NCI-H774 (cell line): Measurements from ENCODE around the gene CLEC17A.
"Not testable (repeated sequence)": the region's sequence is repeated elsewhere in the genome, so short reads cannot be mapped to it uniquely, and the experiment has no call there.

Experiments used
- DNase-seq: peaks from one replicate; lab custom pipeline; 2025; lab: John Stamatoyannopoulos, UW

CLEC17A gene

DNA sequence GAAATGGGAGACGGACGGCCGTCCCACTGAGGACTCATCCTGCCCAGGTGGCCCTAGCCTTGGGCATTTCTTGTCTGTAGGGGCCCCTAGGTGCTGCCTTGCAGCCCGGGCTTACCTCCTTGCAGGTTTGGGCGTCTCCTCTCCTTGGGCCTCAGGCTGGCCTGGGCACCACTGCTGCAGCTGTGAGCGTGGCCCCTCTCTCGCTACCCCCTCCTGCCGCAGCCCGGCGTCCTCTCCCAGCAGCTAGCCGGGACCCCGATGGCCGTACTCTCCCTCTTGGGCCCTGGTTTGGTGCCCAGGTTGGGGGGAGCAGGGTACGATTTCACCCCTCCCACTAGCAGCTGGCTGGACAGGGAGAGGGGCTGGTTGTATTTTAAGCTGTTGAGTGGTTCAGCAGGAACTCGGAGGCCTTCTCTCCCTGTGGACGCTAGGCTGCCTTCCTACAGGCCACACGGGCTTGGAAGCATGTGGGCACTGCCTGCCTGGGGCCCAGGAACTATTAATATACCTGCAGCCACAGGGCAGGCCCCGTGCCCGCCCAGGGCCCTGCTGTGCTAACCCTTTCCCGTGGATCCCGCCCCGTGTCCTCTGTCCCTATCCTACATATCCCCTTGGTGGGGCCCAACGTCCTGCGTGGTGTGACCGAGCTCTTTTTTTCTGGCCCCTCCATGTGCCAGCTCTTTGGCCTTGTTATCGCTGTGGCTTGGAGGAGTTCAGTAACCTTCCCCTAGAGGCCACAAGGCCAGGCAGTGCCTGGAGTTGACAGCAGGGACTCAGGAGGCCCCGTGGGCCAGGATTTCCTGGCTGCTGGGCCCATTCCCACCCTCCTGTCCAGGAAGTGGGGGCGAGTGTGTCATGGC, 22.7 kb upstream of the CLEC17A start:
- no peak for DNase-seq

DNA sequence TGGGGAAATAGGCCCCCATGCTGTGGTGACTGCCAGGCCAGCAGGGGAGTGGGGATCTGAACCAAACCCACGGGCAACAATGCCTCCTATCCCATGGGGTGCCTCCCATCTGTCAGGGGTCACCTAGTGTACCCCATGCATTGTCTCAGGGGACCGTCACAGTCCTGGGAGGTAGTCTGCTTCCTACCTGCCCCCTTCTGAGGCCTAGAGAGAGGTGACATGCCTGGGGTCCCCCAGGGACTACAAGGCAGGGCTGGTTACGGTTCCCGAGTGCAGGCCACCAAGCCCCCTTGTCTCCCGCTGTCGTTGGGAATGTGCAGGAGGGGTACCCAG, 22.1 kb upstream of the CLEC17A start:
- DNase-seq: no peak

DNA sequence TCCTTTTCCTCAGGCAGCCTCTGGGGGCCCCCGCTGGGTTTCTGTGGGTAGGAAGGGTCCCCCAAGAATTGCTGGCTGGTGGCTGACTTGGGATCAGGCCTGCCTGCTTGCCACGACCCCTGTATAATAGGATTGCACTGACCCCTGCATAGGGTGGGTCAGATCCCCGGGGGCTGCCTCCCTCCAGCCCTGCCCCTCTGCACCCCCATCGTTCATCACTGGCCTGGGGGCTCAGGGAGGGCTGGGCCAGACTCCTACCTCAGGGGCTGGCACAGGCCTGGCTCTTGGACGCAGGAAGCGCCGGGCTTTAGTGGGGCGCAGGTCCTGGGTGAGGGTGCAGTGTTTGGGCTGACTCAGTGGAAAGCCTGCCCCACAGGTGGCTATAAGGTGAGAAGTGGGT, 21.6 kb upstream of the CLEC17A start:
- no peak for DNase-seq

DNA sequence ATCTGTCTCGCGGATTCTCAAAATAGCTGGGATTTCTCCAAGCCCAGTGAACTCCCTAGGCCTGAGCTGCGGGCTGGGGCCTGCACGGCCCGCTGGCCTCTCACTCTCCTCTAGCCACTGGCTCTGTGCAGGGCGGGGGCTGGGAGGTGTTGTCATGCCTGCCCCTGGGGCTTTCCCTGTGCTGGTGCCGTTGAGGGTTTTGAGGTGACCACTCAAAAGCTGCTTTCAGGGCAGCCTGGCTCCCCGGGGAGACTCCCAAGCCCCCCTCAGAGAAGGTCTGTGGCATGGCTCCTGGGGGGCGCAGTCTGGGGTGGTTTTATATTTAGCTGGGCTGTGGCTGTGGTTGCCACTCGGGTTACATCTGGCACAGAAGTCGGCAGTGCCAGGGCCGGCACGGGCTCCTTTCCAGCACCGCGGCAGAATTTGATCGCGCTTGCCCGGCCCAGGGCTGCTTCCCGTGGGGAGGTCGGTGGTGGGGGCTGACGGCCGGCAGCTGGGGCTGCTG, 21.0 kb upstream of the CLEC17A start:
- DNase-seq: no peak

DNA sequence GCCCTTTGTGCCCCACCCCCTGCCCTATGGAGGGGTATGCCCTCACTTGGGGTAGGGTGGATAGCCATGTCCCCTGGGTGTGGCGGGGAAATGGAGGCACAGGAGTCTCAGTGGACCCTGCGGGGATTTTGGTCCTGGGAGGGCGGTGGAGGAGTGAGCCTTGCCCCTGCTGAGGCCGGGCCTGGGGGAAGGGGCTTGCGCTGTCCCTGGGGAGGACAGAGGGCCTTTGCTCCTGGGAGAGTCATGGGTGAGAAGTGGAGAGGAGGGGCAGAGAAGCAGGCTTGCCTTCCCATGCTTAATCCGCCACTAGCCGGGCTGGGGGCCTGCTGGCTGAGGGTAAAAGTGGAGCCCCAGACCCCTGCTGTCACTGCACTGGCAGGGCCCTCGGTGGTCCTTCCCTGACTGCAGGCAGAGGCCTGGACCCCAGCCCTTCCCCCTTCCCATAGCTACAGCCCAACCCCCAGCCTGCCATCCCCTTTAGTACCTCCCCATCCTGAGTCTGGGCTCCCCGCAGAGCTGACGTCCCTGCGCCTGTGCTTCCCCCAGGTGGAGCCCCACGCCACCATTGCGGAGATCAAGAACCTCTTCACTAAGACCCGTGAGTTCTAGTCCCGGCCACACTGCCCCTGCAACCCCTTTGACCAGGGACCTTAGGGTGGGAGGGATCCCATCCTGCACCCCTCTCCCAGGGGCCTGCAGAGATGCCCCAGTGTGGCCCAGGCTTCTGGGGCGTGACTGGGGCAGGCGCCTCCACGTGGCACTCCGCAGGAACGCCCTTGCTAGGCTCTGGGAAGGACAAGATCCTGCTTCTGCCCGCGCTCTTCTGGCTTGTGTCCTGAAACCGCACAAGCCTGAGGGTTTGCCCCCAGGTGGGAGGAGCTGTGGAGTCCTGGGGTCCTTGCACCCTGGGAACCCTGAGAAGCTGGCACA, 20.0 kb upstream of the CLEC17A start:
- no peak for DNase-seq

DNA sequence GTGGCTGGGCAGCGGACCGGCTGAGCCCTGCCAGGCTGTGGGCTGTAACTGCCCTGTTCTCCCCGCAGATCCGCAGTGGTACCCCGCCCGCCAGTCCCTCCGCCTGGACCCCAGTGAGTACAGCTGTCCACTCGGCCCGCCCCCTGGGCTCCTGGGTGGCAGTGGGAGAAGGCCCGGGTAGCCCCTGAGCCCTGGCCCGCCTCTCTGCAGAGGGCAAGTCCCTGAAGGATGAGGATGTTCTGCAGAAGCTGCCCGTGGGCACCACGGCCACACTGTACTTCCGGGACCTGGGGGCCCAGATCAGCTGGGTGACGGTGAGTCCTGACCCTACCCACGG, 19.3 kb upstream of the CLEC17A start:
- no peak for DNase-seq

DNA sequence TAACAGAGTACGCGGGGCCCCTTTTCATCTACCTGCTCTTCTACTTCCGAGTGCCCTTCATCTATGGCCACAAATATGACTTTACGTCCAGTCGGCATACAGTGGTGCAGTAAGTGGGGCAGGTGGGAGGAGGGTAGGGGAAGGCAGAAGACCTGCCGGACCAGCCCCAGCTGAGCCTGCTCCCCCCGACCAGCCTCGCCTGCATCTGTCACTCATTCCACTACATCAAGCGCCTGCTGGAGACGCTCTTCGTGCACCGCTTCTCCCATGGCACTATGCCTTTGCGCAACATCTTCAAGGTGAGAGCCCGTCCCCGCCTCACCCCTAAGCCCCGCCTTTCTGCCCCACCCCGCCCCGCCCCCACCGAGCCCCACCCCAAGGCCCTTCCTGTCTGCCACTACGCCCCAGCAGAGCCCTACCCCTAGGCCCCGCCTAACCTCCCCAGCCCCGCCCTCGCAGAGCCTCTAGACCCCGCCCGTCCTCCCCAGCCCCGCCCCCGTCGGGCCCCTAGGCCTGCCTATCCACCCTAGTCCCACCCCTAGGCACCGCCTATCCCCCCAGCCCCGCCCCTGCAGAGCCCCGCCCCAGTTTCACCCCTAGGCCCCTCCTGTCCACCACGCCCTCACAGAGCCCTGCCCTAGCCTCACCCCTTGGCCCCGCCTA, 18.8 kb upstream of the CLEC17A start:
- no peak for DNase-seq

DNA sequence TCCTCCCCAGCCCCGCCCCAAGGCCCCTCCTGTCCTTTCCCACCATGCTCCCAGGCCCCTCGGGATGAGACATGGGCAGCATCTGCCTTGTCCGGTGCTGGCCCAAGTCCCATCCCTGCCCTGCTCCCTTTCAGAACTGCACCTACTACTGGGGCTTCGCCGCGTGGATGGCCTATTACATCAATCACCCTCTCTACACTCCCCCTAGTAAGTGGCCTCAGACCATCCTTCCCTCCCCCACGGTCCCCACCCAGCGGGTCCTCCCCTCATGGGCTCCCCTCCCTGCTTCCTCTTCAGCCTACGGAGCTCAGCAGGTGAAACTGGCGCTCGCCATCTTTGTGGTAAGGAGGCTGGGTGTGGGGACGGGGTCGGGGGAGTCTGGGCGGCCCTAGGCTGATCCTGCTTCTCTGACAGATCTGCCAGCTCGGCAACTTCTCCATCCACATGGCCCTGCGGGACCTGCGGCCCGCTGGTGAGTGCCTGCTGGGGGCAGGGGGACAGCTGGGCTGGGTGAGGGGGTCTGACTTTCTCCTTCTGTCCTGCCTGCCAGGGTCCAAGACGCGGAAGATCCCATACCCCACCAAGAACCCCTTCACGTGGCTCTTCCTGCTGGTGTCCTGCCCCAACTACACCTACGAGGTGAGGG, 18.1 kb upstream of the CLEC17A start:
- not testable (repeated sequence) for DNase-seq

DNA sequence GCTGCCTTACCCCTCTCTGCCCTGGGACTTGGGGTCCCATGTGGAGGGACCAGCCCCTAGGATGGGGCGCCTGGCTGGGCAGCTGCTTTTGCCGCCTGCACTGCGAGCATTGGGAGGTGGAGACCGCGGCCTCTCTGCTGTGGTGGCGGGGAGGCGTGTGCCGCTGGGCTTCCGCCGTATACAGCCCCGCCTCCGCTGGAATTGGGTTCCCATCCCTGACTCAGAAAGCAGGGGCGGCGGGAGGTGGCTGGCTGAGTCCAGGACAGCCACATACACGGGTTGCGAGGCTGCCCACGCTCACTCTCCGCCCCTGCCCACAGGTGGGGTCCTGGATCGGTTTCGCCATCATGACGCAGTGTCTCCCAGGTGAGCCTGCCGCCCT, 17.6 kb upstream of the CLEC17A start:
- DNase-seq: no peak

DNA sequence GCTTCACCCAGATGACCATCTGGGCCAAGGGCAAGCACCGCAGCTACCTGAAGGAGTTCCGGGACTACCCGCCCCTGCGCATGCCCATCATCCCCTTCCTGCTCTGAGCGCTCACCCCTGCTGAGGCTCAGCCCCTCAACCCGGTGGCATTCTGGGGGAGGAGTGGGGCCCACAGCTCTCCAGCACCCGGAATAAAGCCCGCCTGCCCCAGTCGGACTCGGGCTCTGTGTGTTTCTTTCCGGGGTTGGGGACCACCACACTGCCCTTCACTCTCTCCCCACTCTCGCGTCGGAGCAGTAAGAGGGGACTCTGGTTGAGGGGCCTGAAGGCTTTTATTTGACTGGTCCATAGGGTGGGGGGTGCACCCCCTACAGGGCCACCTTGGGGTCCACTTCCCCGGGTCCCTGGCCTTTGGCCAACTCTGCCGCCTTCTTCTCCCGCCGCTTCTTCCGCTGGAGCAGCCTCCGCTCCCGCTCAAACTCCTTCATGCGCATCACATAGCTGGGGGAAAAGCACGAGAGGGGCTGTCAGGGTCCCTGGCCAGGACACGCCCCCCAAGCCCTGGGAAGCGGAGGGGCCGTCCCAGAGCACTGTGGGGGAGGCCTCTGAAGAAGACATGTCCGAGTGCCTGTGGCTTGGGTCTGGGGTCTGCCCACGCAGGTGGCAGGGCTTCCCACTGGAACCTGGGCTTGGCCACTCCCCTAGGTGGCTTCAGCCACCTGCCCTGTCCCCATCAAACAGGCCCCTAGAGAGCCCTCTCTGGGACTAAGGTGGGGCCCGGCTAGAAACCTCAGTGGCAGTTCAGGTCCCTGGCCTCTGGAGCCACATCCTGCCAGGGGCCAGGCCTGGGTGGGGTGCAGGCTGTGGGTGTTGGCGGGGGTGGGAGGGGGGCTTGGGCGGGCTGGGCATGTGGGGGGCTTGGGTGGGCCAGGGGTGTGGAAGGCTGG, 16.8 kb upstream of the CLEC17A start:
- DNase-seq: no peak

DNA sequence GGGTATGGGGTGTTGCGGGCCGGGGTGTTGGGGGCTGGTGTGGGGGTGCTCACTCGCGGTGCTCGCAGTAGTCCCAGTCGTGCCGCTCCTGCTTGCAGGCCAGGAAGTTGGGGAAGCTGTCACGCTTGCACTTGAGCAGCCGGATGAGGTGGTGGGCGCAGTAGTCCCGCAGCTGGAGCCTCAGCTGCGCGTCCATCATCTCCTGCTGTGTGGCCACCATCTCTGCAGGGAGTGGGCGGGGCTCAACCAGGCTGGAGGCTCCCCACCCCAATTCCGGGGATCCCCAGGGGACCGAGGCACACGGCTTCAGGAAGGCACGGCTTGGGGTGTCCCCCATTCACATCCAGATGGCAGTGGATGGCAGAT, 16.2 kb upstream of the CLEC17A start:
- no peak for DNase-seq

DNA sequence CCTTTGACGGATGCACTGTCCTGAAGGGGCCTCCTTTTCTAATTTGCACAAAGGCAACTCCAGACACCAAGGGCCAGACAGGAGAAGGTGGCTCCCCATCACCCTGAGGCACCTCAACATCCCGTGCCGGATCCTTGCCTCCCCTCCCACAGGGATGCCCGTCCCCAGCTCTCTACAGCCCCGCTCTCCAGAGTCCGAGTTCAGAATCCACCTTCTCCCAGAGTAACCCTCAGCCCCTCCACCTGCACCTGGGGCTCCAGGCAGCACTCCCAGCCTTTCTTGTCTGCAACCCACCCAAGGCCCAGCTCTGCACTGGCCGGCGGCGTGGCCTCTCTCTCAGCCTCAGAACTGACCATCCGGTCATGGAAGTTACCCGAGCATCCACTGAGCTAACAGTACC, 15.8 kb upstream of the CLEC17A start:
- no peak for DNase-seq

DNA sequence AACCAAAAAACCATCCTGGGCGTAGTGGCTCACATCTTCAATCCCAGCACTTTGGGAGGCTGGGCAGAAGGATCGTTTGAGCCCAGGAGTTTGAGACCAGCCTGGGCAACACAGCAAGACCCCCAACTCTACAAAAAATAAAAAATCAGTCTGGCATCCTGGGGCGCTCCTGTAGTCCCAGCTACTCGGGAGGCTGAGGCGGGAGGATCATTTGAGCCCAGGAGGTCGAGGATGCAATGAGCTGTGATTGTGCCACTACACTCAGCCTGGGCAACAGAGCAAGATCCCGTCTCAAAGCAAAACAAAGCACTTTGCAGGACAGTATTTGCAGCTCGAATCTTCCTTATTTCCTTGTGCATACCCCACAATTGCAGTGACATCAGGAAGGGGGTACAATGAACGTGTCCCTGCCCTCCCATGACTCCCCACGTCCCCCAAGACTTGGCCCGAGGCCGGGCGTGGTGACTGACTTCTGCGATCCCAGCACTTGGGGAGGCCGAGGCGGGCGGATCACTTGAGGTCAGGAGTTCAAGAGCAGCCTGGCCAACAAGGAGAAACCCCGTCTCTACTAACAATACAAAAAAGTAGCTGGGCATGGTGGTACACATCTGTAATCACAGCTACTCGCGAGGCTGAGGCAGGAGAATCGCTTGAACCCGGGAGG, 11.9 kb upstream of the CLEC17A start:
- DNase-seq: no peak

DNA sequence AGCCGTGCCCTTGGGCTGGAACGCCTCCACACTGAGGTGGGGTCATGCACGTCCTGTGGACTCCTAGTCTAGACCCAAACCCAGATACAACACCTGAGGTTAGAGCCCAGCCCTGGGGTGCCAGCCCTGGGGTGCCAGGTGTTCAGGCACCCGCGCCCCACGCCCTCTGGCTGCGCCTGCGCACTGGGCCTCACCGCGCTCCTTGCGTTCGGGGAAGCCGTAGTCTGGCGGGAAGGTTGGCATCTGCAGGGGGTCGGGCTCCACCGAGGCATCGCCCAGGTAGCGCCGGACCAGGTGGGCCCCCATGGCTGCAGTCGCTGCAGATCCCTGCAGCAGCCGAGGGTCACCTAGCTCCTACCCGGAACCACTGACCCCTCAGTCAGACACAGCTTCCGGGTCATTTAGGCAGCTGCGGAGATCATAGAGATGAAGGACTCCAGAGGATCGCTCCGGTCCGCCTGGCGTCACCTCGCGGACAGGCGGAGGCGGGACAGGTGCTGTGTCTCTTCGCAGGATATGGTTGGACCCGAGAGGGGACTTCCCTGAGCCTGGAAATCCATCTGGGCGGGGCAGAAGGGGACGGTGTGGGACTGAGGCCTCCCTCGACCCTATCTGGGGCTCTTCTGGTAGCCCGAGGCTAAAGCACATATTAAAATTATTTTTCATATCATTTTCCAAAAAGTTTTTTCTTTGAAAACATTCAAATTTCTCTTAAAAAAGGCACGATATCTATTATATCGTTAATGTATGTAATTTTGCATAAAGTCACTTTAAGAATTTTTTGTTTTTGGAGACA, 11.0 kb upstream of the CLEC17A start, which contains the start of gene NDUFB7:
TSS of gene NDUFB7 (minus strand) at position 372 of the 796 bp plus-strand sequence. CDS start at position 306, 66 bp downstream.
- DNase-seq: peak; percentile 94

DNA sequence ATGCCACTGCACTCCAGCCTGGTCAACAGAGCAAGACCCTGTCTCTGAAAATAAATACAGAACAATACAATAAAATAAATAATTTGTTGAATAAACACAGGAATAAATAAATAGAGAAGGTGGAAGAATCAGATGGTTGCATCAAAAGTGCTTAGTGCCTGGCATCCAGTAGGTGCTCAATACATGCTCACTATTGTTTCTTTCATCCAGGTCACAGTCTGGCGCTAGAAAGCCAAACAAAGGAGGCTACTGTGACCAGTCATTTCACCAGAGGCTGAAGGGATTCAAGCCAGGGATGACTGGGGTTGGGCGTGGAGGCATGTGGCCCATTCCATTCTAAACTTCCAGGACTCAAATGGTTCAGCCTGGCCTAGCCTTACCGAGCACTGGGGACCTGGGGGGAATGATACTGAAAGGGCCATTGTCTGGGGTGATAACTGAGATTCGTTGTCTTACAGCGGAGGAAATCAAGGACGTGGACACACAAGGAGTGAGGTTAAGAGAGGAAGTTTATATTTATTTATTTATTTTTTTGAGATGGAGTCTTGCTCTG, 7.4 kb upstream of the CLEC17A start:
- no peak for DNase-seq

DNA sequence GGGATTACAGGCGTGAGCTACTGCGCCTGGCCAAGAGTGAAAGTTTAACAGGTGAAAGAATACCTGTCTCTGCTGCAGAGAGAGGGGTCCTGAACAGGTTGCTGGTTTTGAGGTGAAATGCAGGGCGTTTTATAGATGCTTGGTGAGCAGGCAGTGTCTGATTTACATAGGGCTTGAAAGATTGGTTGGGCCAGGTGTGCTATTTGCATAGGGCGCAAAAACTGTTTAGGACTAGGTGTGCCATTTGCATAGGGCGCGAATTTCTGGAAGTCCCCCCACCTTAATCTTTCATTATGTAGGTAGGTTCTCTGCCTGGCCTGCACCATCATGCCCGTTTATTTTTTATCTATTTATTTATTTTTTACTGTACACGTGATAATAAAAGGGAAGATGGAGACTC, 6.5 kb upstream of the CLEC17A start:
- DNase-seq: no peak

DNA sequence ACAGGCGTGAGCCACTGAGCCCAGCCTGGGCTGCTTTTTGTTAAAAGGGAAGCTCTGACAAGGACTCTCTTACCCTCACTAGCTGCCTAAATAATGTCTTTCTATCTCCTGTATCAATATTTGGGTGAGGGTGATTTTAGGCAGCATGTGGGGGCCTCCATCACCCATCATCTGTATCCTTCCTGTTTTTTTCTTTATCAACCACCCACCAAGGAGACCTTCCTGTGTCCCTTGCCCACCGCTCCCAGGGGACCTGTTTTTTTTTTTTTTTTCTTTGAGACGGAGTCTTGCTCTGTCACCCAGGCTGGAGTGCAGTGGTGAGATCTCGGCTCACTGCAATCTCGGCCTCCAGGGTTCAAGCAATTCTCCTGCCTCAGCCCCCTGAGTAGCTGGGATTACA, 5.6 kb upstream of the CLEC17A start:
- DNase-seq: no peak

DNA sequence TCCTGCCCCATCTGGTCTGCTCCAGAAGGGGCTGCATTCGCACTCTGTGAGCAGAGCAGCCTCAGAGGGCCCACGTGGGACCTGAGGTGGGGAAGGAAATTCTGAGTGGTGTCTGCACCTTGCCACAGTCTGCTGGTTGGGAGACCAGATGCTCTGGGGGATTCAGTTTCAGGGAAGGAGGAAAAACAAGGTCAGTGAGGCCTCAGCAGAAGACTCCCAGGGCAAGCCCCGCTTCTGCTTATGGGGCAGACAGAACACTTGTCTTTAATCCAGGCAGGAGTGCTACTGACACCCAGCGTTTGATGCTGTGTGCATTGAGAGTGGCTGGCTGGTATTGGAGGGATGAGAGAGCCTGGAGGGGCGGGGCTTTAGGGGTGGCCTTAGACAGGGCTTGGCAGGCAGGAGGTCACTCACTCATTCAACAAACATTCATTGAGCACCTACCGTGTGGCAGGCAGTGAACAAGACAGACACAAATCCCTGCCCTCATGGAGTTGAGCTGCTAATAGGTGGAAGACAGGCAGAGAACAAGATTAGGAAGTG, 4.9 kb upstream of the CLEC17A start:
- DNase-seq: no peak
